Esophagus muscularis mucosa (tissue), 4 donors: ENCODE measurements around the gene TSPAN2. TPM values are rescaled to one million over a fixed set of nuclear protein-coding genes. Genes with fewer than 3 reads are reported as not detected.

ENCODE experiments used
- DNase-seq: peaks from one replicate; pipeline ENCODE4 v3.0.0-alpha.2; 2017; ENCODE audit errors: extremely low spot score
- H3K27ac ChIP-seq, 4 donors: fragments of 200-600 bp; sonication (generic); replicated peaks in 1 of 4; 1 replicate in 3 of 4; 2 replicates in 1 of 4; pipeline ENCODE4 v1.5.1; 2016 to 2019; ENCODE audit warnings: mild to moderate bottlenecking in 1 of 4
- H3K27me3 ChIP-seq, 4 donors: fragments of 200-600 bp; sonication (generic); one replicate each; pipeline versions ENCODE4 v1.5.1 to v1.6.0; 2016 to 2019
- H3K36me3 ChIP-seq, 4 donors: fragments of 200-600 bp; sonication (generic); one replicate each; pipeline ENCODE4 v1.5.1; 2016 to 2019
- H3K4me1 ChIP-seq, 4 donors: fragments of 200-600 bp; sonication (generic); one replicate each; pipeline ENCODE4 v1.5.1; 2016 to 2019
- H3K4me3 ChIP-seq, 4 donors: fragments of 200-600 bp; sonication (generic); 1 replicate in 2 of 4; 2 replicates in 2 of 4; pipeline ENCODE4 v1.5.1; 2016 to 2019; ENCODE audit warnings: mild to moderate bottlenecking in 4 of 4, moderate library complexity in 1 of 4
- H3K9me3 ChIP-seq, 4 donors: fragments of 200-600 bp; sonication (generic); 1 replicate in 3 of 4; 2 replicates in 1 of 4; pipeline ENCODE4 v1.5.1; 2016 to 2019
- CTCF ChIP-seq, 3 experiments: fragments of 200-600 bp in 2 of 3; fragments of 450-650 bp in 1 of 3; sonication (generic) in 2 of 3; IDR thresholded peaks; one replicate each; pipeline ENCODE4 v1.5.1; 2017 to 2019; ENCODE audit warnings: antibody characterized with exemption in 3 of 3, mild to moderate bottlenecking in 2 of 3, moderate library complexity in 1 of 3
- EP300 ChIP-seq: sonication (generic); formaldehyde crosslinking; IDR thresholded peaks from one replicate; pipeline ENCODE4 v1.6.1; 2017; ENCODE audit warnings: antibody characterized with exemption
- POLR2A ChIP-seq: fragments of 450-650 bp; IDR thresholded peaks from one replicate; pipeline ENCODE4 v1.6.1; 2017; ENCODE audit warnings: antibody characterized with exemption, moderate library complexity, mild to moderate bottlenecking, low read depth
- POLR2AphosphoS5 ChIP-seq, 2 donors: sonication (generic); formaldehyde crosslinking; IDR thresholded peaks; one replicate each; pipeline ENCODE4 v1.6.1; 2017; ENCODE audit warnings: antibody characterized with exemption in 2 of 2
- WGBS: methylation state at CpG from one replicate; pipeline ENCODE4 v1.1.5; 2018; 5-methylcytosine and 5-hydroxymethylcytosine counted together
- intact Hi-C: fragments of 100-400 bp; cut with DNase I; formaldehyde crosslinking; loops from one replicate; pipeline ENCODE4 v1.15.1; 2023
- total RNA-seq, 4 donors: library from RNA; depleted of rRNA; stranded (reverse); fragments of >200 nt; gene quantifications; one replicate each; pipeline versions ENCODE4 v1.1.0 to v1.2.1, GENCODE V29; 2016

Gene TSPAN2
- total RNA-seq, 4 donors from 2014 or later, result 35.8 to 70.2 (median 66.7) TPM

DNA sequence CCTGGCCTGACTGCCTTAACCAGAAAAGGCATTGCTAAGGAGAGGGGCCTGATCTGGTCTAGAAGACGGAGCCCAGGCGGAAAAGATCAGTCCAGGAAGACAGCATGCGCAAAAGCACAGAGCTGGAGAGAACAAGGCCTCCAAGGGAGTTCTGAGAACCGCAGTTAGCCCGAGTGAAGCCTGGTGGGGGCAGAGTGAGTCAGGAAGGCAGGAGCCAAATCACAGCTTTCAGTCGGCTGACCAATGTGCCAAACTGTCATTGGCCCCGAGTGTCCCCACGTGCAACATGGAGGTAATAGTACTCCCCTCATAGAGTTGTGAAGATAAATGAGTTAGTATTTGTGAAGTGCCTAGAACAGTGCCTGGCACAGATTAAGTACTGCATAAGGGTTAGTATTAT is 1.2 kb upstream of the TSPAN2 start:
- peaks cover 11 to 52% (median 48%) of the 10 kb centered on the region in 4 donors for H3K4me1 ChIP-seq
- DNase-seq, result no peak
- TF ChIP-seq POLR2AphosphoS5 (IDR thresholded peaks at IDR 0.05) (peak; percentile 52 to 74), CTCF (IDR thresholded peaks at IDR 0.05) (no peak), EP300 (peak; percentile 16)
- H3K36me3 ChIP-seq, result no peaks in the 10 kb centered on the region
- peaks cover 0 to 6% (median 0%) of the 10 kb centered on the region in 4 donors for H3K27me3 ChIP-seq
- peak overlapping the region; percentile 89 to 97 (median 95) for H3K27ac ChIP-seq
- 44% methylated on average over 8 of the region's 8 CpGs for WGBS
- no peaks in the 10 kb centered on the region for H3K9me3 ChIP-seq
- peak overlapping the region; percentile 80 to 86 (median 82) for H3K4me3 ChIP-seq
- intact Hi-C loops, result no loop called here

DNA sequence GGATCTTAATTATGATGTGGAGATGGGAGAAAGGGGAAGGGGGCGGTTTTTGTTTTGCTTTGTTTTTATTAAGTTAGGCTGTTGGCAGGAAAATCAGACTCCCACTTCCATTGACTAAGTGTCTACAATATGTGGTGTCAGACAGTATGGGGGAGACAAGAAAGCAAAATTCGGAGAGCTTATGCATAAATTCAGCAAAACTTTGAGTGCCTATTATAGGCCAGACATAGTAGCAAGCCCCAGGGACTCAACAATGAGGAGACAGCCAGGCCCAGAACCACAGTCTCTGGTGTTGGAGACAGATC is 835 bp upstream of the TSPAN2 start:
- WGBS, result 8% methylated on average over 2 of the region's 2 CpGs
- TF ChIP-seq POLR2AphosphoS5 (IDR thresholded peaks at IDR 0.05) (no peak), POLR2A (no peak), EP300 (no peak), CTCF (IDR thresholded peaks at IDR 0.05) (no peak)
- Histone ChIP-seq H3K4me1 (peaks cover 15 to 56% (median 52%) of the 10 kb centered on the region in 4 donors), H3K9me3 (no peaks in the 10 kb centered on the region), H3K27ac (peak overlapping the region; percentile 89 to 97 (median 95)), H3K36me3 (no peaks in the 10 kb centered on the region), H3K4me3 (peak overlapping the region; percentile 80 to 86 (median 82)), H3K27me3 (peaks cover 0 to 6% (median 0%) of the 10 kb centered on the region in 4 donors)
- intact Hi-C loops, result no loop called here
- DNase-seq, result no peak

- TF ChIP-seq EP300 (no peak), CTCF (IDR thresholded peaks at IDR 0.05) (no peak), POLR2AphosphoS5 (IDR thresholded peaks at IDR 0.05) (no peak), POLR2A (no peak)
- Histone ChIP-seq H3K27me3 (peaks cover 0 to 6% (median 0%) of the 10 kb centered on the region in 4 donors), H3K4me3 (peak overlapping the region; percentile 80 to 86 (median 82)), H3K36me3 (no peaks in the 10 kb centered on the region), H3K9me3 (no peaks in the 10 kb centered on the region), H3K27ac (peak overlapping the region; percentile 89 to 97 (median 95)), H3K4me1 (peaks cover 21 to 68% (median 64%) of the 10 kb centered on the region in 4 donors)
- 4% methylated on average over 23 of the region's 25 CpGs for WGBS
- intact Hi-C loops, result no loop called here
- no peak for DNase-seq
Measured at GRCh38 chr1:115088871-115089419, 358 bp downstream of the TSPAN2 start.

DNA sequence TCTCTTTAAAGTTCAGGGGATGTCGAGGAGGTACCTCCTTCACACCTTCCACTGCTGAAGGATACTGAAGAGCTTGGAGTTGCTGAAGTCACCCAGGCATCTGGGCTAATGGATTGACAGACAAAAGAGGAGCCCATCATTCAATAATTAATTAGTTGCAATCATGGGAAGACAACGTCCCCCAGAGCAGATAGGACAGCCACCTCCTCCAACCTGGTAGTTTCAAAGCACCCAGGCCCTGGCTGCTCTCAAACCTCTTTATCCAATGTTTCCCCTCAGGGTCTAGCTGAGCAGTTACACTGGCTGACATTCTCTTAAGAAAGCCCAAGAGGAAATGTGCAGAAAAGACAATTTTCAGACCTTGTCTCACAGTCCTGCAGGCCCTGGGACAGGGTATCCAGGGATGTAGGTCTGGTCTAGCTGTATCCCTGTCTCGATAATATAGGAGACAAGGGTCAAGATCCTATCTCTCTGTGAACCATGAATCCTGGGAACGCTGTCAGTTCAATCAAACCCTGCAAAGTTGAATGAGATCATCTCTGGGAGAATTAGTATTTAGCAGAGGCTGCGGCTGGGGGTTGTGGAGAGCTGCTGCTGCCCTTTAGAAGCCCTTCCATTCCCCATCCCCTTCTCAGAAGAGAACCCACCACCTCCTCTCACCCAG is 1.1 kb downstream of the TSPAN2 start:
- 60% methylated on average over 5 of the region's 5 CpGs for WGBS
- Histone ChIP-seq H3K4me1 (peaks cover 21 to 75% (median 71%) of the 10 kb centered on the region in 4 donors), H3K4me3 (peak overlapping the region; percentile 80 to 86 (median 82))

More for the DNA sequence above, 1.1 kb downstream of the TSPAN2 start:
- intact Hi-C loops, result no loop called here
- TF ChIP-seq EP300 (no peak), POLR2AphosphoS5 (IDR thresholded peaks at IDR 0.05) (peak in 1 of 2 donors; percentile 58), CTCF (IDR thresholded peaks at IDR 0.05) (no peak), POLR2A (no peak)
- Histone ChIP-seq H3K36me3 (no peaks in the 10 kb centered on the region), H3K27me3 (peaks cover 0 to 6% (median 0%) of the 10 kb centered on the region in 4 donors), H3K9me3 (no peaks in the 10 kb centered on the region), H3K27ac (peak overlapping the region; percentile 89 to 97 (median 95))
- DNase-seq, result no peak
